HL-60/S4 (cell line): ENCODE results near the gene CCDC27.

Source experiments
- in situ Hi-C: fragments of 300-500 bp; cut with MboI; formaldehyde crosslinking; loops from 2 replicates; pipeline ENCODE4 v1.14.3; 2022; ENCODE audit warnings: low sequenced_read_pairs

Gene CCDC27

DNA sequence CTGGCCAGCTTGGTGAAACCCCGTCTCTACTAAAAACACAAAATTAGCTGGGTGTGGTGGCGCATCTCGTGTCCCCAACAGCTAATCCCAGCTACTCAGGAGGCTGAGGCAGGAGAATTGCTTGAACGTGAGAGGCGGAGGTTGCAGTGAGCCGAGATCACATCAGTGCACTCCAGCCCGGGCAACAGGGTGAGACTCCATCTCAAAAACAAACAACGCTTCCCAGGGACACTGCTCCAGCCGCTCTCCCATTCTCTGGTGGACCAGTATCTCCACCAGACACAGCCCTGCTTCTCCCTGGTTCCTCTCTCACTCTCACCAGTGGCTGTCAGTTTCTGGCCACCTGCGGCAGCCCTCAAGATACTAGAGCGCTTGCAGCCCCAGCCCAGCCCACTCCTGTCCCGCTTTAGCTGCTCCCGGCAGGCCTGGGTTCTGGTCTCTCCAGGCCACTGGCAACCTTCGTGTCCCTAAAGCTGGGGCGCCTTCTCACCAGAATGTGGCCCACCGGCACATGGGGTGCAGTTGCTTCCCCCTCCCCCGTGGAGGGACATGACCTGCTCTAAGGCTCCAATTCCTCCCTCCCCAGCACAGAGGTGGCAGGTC, 65.0 kb downstream of the CCDC27 start:
- in situ Hi-C loops: no loop called here

DNA sequence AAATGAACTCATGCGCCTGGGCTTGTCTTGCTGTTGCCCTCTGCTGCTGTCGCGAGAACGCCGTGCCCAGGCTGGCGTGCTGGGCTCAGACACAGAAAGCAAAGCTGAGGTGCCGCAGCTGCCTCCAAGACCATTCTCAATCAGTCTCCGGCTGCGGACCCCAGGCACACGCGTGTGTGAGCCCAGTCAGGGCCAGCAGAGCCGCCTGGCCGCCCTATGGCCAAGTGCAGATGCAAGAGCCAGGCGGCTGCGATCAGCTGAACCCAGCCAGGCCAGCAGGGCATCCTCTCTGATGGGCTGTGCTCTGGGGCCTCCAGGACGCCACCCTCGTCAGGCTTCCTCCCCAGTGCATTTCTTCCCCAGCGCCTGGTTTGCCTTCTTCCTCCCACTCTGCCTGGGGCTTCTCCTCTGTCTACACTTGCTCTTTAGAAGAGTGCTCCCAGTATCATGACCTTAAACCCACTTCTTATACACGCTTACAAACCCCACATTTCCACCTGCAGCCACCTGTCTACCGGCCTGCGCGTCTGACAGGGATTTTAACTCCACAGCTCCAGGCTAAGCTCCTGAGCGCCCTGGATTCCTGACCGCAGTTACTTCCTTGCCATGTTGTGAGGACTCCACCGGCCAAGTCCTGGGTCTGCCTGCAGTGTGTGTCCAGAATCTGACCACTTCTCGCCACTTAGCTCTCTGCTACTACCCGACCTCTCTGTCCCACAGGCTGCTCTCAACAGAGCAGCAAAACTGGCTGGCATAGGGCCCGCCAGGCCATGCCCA, 65.8 kb downstream of the CCDC27 start:
- in situ Hi-C loops: no loop called here

DNA sequence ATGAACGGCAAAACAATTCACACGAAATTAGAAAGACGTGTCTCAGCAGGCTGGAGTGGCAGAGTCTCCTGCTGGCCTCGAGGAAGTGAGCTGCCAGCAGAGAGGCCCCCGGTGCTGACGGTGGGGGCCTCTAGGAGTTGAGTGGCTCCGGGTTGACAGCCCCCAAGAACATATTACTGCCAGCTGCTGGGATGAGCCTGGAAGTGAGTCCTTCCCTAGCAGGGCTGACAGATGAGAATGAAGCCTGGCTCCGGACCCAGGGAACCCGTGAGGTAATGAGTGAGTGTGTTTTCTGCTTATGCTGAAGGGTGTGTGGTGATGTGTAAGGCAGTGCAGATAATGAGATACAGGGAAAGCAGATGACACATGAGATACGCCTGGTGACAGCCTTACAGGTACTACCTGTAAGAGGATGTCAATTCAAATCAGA, 67.5 kb downstream of the CCDC27 start:
- in situ Hi-C loops: no loop called here

DNA sequence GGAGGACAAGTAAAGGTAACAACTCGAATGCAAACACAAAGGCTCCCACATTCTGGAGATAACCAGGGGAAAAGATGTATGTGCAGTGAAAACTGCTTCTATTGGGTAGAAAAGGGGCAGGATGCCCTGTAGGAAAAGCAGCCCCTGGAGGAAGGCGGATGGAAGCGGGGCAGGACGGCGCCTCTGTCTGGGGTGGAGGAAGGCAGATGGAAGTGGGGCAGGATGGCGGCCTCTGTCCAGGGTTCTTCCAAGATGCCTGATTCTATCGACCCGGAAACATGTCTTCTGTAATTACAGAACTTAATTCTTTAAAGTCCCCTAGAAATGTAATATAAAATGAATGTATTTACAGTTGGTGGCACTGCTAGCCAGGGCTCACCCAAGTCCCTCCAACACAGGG, 68.1 kb downstream of the CCDC27 start:
- in situ Hi-C loops: no loop called here

DNA sequence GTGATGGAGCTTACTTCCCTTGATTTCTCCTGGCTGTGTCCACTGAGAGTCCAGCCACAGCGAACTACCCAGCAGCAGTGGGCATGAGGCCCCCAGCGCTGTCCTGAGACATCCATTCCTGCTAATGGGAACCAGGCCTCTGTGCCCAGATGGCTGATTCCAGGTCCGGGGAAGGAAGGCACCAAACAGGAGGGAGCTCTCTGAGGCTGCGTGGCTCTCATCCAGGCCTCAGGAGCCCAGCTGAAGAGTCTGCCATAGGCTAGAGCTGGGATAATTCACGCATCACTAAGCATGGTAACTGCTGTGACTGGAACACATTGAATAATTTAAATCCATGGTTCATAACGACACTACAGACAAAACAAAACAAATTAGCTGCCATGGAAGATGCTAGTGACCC, 68.8 kb downstream of the CCDC27 start:
- in situ Hi-C loops: no loop called here
